COLO829 (cell line): ENCODE data around the gene GRAMD2B.
"Not testable (repeated sequence)": the region's sequence is repeated elsewhere in the genome, so short reads cannot be mapped to it uniquely, and the experiment has no call there.

Source experiments
- DNase-seq: peaks from one replicate; pipeline ENCODE4 v3.0.0; 2012; ENCODE audit warnings: low spot score

GRAMD2B gene

DNA sequence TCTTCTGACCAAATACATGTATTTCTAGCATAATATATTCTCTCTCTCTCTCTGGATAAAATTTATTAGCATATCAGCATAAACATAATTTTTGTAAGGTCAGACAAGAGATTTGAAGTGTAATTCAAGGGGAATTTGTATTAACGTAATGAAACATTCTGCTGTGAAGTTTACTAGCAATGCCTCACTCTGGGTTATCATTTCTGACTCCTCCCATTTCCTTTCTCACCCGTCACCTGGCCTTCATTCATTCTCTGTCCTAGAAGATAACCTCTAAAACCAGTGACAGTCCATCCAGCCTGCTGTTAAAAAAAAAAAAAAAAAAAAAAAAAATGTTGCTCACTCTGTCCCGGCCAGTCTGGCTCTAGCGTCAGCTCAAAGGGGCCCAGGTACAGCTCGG is 27.1 kb downstream of the GRAMD2B start:
- DNase-seq: no peak

DNA sequence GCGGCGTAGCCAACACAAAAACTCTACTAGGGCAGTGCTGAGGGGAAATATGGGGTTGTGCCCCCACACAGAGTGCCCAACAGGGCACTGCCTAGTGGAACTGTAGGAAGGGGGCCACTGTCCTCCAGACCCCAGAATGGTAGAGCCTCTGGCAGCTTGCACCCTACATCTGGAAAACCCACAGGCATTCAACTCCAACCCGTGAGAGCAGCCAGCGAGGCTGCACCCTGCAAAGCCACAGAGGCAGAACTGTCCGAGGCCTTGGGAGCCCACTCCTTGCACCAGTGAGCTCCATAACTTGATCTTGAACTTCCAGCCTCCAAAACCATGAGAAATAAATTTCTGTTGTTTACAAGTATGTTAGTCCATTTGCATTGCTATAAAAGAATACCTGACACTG is 27.7 kb downstream of the GRAMD2B start:
- DNase-seq: no peak

DNA sequence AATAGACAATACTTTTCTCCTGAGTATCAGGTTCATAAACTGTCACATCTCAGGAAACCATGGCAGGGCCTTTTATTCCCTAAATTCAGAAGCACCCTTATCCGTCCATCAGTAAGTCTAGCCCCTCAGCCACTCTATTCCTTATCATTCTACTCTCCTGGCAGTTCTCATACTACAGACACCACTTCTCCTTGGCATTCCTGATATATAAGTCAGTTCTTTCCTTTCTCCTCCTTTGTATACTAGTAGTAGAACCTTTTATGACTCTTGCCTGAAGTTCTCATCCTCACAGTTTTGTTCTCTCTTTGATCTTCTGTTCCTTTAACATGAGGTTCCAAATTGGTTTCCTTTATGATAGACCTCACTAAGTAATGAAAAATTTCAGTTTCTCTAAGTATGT is 29.3 kb downstream of the GRAMD2B start:
- no peak for DNase-seq

DNA sequence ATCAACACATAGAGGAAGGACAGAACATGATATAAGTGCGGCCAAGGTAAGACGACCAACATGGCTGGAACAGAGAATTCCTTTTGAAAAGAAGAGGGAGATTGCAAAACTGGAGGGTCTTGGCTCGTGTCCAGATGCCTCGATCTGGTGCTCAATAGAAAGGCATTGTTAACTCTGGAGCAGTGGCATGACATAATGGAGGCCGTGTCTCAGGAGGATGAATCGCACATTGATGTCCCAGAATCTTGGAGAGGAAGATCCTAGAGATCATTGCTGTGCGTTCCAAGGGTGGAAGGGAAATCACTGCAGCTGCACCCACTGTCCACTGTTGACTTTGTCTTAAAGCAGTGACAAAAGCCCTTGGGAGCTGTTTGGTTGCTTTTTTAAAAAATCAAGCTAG is 30.9 kb downstream of the GRAMD2B start:
- DNase-seq: peak; percentile 87

DNA sequence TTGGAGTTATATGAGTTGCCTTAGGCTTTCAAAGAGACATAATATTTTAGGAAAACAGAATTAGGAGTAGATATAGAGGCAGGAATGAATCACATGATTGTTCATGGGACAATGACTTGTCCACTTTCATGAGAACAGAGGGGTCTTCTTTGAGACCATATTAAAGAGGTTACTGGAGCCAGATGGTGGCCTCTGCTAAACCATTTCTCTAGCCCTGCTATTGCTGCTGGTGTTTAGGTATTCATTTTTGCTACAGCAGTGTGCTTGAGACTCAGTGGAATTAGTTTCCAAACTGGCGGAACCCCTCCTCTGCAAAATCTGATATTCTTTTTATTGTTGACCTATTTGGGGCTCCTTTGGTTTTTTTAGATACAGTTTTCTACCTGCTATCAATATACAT is 31.3 kb downstream of the GRAMD2B start:
- no peak for DNase-seq

DNA sequence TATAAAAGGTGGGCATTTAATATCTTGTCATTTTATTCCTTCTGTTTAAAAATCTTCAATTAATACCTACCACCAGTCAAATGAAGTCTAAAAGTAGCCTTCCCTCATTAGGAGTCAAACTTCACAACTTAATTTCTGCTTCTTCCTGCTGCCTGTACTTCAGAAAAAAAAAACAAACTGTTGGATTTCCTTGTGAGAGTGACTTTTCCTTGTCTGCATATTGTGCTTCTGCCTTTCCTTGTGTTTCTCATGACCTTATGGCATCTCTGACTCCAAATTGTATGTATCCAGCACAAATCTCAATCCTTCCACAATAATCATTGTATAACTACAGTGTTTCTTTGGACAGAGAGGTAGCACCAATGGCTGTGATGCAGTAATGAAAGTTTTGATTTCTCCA is 32.1 kb downstream of the GRAMD2B start:
- DNase-seq: no peak

DNA sequence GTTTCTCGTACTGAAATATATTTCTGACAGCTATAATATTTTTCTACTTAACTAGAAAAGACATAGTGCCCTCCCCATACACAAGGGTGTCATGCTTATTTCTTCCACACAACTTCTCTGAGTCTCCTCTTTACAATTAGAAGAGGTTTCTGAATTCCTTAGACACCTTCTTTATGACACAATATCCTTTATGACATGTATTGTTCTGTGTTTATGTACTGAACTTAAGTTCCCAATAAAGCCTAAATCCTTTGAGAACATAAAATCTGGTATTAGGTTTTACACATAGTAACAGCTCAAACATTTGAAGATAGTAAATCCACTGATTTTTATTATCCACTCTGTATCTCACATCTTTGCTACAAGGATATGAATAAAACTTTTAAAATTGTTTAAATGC is 32.5 kb downstream of the GRAMD2B start:
- DNase-seq: no peak

DNA sequence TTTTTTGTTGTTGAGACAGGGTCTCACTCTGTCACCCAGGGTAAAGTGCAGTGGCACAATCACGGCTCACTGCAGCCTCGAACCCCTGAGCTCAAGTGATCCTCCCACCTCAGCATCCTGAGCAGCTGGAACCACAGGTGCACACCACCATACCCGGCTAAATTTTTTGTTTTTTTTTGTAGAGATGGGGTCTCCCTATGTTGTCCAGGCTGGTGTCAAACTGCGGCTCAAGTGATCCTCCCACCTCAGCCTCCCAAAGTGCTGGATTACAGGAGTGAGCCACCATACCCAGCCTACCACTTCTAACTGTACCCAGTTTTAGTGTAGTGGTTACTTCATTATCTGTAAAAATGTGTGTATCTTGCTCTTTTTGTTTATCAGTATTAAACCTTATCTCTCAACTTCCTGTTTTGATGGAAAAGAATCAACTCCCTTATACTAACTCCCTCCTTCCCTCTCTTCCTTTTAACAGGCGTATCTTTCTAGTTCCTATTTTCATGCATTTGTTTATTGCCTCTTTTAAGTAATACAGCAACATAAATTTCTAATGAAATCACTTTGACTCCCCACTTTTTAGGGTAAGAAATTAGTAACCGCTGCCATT is 33.1 kb downstream of the GRAMD2B start:
- DNase-seq: no peak

DNA sequence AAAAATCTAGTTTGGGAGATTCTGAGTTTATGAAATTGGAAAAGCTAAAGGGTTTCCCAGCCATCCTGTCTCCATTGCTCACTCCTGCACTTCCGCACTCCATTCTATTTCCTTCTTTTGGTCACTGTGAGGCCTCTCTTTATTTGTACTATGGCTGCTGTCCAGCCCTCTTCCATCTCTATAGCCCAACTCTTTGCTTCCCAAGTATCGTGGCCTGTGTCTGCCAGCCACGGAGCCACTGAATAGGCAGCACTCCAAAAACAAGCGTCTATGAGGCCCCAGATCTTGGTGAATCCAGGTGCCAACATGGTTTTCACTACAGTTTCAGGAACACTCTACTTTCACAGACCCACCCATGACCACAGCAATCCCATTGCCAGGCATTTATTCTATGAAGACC is 37.2 kb downstream of the GRAMD2B start:
- DNase-seq: no peak

DNA sequence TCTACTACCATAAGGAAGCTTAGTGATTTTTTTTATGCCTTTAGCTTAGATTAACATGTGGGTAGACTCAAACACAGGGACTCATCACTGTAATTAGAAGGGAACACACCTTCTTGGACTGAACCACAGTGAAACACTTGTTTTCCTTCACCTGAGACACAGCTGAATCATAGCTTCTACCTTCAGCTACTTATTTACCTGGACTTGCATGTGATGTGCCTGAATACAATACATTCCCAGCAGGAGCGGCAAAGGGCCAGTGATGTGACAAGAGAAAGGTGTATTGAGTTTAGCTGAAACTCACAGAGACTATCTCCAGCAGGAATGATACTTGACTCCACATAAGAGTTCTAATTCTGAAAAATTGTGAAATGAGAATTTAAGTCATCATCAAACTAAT is 37.8 kb downstream of the GRAMD2B start:
- DNase-seq: no peak

DNA sequence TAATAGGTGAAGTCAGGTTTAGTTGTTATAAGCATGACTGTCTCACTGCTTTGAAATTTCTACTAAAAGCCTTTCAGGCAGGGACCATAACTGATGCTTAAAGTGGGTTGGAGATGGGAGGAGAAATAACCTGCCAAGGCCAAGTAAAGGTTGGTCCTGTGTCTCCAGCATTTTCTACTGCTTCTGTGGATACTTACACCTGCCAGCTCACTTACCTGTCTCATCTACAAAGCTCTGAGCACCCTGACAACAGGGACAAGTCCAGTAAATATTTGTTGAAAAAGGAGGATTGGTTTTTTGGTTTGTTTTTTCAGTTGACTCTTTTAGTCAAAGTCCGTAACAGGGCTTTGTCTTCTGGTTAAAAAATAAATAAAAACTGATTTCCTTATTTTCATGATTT is 38.6 kb downstream of the GRAMD2B start:
- no peak for DNase-seq

DNA sequence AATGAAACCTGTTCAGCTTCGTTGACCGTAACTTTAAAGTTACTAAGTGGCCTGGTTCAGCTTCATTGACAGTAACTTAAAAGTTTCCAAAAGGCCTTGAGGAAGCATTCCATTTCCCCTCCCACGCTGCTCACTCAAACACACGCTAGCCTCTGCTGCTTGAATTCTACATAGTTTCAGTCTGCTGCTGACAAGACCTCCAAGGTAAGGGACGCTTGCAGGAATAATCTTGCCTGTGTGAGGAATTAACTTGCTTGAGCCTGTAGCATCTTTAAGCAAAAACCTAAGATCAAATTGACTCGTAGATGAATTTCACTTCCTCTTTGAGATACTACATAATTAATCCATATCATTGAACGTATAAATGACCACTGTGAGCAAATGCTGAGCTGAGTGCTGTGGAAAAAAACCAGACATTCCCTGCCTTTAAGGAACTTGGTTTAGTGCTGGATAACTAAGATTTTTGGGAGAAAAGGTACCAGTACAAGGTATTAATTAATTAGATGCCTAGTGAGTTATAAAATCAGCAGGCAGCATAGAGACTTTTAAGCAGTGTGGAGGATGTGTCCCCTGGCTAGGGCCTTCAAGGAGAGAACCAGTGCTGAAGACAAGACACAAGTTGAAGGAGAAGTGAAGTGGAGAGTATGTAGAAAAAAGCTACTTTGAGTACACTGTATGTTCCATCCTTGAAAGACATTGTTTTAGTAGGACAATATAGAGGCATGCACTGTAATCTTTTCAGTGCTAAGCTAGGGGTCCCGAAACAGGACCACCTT is 39.2 kb downstream of the GRAMD2B start:
- DNase-seq: no peak

DNA sequence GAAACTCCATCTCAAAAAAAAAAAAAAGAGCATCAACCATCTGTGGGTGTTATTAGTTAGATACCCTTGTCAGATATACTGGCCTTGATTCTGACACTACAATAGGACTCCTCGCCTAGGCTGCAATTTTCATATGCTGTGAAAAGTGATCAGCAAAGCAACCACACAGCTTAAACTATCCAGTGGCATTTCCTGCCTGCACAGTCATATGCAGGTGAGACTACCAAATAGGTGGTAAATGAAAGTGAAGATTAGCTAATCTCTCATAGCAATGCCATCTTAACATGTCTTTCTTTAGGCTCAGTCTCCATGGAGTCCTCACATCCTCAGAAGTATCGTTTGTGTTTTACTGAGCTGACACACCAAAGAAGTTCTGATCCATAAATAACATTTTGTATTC is 40.8 kb downstream of the GRAMD2B start:
- DNase-seq: no peak

DNA sequence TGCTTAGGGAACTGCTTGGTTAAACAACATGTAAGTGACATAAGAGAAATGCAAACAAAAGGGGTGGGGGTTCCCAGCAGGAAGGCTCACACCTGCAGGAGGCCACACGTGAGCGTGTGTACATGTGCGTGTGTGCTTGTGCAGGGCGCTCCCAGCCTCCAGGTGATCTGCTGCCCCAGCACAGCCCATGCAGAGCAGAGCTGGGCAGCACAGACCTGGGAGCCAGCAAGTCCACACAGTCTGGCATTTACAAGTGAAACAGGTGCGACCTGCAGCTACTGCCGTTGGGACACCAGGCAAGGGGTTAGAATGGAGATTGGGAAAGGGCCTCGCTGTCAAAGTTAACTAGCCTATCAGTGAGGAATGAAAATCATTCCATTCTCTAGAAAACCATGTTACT is 41.8 kb downstream of the GRAMD2B start:
- DNase-seq: no peak

DNA sequence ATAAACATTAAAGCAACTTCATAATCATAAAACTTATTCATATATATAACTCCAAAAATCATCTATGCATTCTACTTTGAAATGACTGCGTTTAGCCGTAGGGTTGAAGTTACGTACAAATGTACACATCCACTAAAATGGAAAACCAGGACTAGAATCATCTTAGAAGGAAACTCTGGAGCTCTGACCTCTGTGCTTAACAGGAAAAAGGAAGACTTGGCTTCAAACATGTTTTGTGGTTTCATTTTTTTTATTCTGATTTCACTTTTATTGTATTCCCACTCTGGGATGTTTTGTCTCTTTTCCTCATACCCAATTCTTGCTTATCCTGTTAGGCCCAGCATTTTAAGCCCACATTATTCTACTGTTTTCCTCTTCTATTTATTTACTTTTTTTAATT is 44.9 kb downstream of the GRAMD2B start:
- no peak for DNase-seq

DNA sequence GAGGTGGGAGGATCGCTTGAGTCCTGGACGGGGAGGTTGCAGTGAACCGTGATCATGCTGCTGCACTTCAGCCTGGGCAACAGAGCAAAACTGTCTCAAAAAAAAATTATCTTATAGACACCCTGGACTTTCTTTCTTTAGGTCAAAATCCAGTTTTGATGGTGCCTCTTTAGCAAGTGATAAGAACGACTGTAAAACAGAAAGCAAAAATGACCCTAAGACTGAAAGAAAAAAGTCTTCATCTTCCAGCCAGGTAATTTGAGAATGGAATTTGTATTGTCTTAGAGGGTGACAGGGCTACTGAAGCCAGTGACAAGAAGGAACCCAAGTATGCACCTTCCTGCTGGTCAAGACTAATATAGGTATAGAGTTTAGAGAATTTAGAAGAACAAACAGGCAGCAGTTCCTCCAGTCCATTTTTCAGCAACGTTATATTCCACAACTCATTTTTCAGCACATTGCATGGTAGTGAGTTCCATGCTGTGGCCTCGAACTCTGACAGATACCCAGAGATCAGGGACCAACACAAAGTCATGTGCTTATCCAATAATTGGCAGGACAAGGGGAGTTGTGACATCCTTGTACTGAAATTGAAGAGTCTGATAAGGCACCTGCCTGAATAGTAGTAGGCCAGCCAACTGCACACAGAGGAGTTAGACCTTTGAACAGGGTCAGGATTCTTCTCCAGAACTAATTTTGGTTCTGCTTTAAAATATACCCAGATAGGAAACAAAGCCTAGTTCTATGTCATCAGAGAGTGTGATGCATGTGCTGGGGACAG is 46.5 kb downstream of the GRAMD2B start:
- DNase-seq: no peak

DNA sequence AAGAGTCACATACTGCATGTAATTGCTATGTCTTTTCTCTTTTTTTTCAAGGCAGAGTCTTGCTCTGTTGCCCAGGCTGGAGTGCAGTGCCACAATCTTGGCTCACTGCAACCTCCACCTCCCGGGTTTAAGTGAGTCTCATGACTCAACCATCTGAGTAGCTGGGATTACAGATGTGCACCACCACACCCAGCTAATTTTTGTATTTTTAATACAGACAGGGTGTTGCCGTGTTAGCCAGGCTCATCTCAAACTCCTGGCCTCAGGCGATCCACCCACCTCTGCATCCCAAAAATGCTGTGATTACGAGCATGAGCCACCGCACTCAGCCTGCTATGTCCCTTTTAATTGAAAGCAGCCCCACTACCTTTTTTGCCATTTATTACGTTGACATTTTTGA is 47.3 kb downstream of the GRAMD2B start:
- not testable (repeated sequence) for DNase-seq

DNA sequence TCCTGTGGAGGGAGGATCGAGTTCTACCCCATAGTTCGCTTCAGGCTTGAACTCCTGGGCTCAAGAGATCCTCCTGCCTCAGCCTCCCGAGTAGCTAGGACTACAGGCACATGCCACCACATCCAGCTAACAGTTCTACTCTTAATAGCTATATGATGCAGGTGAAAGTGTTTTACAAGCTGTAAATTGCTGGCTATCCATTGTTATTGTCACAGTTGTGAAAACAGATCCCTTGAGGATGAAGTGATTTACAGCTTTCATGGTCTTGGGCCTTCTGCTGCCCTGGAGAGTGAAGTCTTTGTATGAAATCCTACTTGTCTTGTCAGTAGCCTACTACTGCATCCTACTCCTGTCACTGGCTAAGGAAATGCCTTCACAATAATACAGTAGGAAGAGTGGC is 48.0 kb downstream of the GRAMD2B start:
- DNase-seq: no peak

DNA sequence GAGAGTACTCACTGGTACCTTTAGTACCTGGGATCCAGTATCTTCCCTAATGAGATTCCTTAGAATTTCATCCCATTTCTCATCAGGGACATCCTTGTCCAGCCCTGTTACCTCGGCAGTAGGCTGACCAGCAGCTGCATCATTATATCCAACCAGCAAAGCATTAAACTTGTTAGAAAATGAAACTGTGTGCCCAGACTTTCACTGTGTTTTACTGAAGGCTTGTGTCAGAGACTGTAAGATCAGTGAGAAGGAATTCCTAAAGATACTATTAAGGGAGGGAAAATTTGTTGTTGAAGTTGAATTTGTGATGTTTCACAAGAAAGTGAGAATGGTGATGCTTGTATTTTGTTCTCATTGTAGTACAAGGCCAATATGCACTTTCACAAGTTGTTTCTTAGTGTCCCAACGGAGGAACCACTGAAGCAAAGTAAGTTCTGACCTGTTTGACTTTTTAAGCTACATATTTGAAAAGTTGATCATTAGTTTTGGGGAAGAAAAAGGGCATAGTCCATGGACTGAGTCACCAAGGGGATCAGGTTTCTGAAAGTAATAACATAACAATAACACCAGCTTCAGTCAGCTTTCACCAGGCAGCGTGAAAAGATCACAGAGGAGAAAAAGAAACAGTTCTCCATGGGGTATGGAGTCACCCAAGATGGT is 48.8 kb downstream of the GRAMD2B start:
- no peak for DNase-seq

DNA sequence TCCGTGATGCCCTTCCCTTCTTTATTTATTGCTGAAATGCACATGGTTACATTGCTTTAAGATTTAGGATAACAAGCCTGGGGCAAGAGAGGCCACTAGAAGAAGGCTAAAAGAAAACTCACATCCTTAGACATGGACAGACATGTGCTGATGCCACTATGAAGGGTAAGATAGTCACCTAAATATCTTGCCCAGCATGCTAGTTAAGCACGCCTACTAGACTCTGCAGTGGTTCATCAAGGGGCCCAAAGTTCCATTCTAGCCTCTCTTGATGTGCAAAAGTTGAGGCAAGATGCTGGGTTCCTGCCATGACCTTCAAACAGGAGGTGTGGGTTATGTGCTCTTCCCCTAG is 49.3 kb downstream of the GRAMD2B start:
- no peak for DNase-seq

DNA sequence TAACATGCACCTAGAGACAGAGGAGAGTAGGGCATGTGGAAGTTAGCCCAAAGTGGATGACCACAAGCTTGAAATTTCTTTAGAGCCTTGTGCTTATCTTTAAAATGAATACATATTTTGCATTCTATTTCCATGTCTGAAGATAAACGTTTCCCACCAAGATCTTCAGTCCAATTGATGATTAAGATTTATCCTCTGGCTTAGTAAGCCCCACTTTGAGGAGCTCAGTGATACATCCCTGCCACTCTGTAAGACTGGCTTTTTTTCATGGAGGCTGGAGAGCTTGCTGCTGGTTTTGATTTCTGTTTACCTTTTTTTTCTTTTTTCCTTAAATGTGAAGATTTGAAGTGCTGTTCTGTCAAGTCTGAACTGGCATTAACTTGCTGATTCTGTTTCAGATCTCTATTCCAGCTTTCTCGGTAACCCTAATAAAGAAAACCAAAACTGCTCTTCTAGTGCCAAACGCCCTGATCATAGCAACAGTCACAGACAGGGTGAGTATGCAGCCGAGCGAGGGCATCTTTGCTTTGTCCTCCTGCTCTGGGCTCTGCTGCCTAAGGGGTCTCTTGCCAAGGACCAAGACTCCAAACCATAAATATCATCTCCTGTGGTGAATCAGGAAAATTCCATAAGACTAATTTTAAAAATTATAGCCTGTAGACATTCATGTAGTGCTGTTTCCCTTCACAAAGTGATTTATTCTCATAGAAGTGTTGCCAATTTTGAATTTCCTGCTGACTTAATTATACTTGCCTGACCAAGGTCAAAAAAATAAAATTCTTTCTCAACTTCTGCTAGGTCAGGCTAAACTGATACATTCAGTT is 54.3 kb downstream of the GRAMD2B start:
- no peak for DNase-seq

DNA sequence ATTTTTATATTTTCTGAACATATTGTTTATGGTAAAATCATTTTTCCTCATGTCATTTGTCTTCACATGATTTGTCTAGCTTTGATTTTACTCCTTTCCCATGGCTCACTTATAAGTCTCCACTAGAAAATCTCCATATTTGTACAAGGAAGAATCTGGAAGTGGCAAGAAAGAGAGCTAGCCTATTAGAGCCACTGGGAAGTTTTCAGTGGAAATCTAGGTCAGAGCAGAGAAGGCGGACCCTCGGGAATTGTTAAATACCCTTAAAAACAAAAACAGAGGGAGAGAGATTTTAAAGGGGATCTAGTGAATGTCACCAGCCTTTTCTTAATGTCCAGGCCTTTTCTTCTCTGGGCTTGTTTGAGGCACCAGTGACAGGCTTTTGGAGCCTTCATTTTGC is 56.6 kb downstream of the GRAMD2B start:
- no peak for DNase-seq
